T-helper 1 cell treated with Interleukin-12 subunit alpha and Interleukin-12 subunit beta and Interleukin-4 antibody, amounts not matched to agents 30 μg/mL and 1 μg/mL, for 36 hours (primary cell): ENCODE data around the gene SGCD.
"Not testable (repeated sequence)": the region's sequence is repeated elsewhere in the genome, so short reads cannot be mapped to it uniquely, and the experiment has no call there.

ENCODE experiments used
- H3K27ac Mint-ChIP-seq: one replicate; pipeline ENCODE4 v1.8.0; 2021; ENCODE audit warnings: mild to moderate bottlenecking, mixed read lengths
- H3K27me3 Mint-ChIP-seq: one replicate; pipeline ENCODE4 v1.8.0; 2021; ENCODE audit warnings: low read depth, mixed read lengths
- H3K36me3 Mint-ChIP-seq: one replicate; pipeline ENCODE4 v1.8.0; 2021; ENCODE audit warnings: low read depth, mixed read lengths
- H3K4me1 Mint-ChIP-seq: one replicate; pipeline ENCODE4 v1.8.0; 2021; ENCODE audit warnings: low read depth, mixed read lengths
- H3K4me3 Mint-ChIP-seq: one replicate; pipeline ENCODE4 v1.8.0; 2021; ENCODE audit warnings: mild to moderate bottlenecking, moderate library complexity, mixed read lengths
- H3K9me3 Mint-ChIP-seq: one replicate; pipeline ENCODE4 v1.8.0; 2021; ENCODE audit warnings: mixed read lengths

The SGCD gene

DNA sequence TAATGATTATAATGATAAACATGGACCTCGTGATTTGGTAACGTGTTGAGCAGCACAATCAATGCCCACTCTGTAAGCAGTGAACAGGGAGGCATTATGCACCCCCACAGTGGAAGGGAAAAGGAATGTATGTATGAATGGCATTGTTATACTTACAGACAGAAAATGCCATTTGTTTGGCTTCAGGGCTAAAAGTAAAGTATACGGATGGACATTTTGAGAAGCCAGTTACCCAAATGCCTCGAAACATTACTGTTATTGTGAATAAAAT is 262.9 kb downstream of the SGCD start:
- no peak overlapping the region for H3K4me3 Mint-ChIP-seq
- H3K27me3 Mint-ChIP-seq: peaks cover 50% of the 10 kb centered on the region
- H3K4me1 Mint-ChIP-seq: no peaks in the 10 kb centered on the region
- H3K9me3 Mint-ChIP-seq: no peaks in the 10 kb centered on the region
- no peaks in the 10 kb centered on the region for H3K36me3 Mint-ChIP-seq
- no peak overlapping the region for H3K27ac Mint-ChIP-seq

DNA sequence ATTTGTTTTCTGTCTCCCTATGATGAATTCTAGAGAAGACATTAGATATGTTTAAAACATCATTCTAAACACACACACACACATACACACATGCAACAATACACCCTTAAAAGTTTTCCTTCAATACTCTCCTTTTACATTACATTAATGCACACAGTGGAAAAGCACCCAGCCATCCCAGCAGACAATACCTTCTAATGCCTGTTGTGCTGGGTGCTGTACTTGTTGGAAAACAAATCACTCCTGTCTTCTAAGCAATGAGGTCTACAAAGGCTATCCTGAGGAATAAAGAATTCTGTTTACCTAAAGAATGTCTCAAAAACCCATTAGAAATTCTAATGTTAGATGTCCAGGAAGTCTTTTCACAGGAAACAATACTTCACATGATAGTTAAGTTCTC is 264.0 kb downstream of the SGCD start:
- Mint-ChIP-seq H3K27me3 (peaks cover 48% of the 10 kb centered on the region), H3K4me1 (no peaks in the 10 kb centered on the region), H3K9me3 (no peaks in the 10 kb centered on the region), H3K4me3 (no peak overlapping the region), H3K36me3 (no peaks in the 10 kb centered on the region), H3K27ac (no peak overlapping the region)

DNA sequence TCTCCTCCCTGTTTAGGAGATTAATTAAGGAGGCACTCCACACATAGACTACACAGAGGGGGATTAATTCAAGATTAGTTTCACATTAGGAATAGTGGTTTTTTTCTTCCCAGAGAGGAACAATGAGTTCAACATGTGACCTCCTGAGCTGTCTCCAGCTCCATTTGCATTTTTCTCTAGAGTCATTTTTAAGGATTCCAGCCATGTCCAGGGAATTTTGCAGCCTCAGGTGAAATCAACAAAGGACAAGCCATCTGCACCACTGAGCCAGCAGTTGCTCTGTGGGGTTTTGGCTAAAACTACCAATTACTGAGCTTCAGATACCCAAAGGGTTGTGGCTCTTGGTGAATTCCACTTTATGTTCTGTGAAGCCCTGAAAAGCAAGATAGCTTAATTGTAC is 264.7 kb downstream of the SGCD start:
- Mint-ChIP-seq H3K27me3 (peaks cover 46% of the 10 kb centered on the region), H3K27ac (no peak overlapping the region), H3K9me3 (no peaks in the 10 kb centered on the region), H3K36me3 (no peaks in the 10 kb centered on the region), H3K4me1 (no peaks in the 10 kb centered on the region), H3K4me3 (no peak overlapping the region)

DNA sequence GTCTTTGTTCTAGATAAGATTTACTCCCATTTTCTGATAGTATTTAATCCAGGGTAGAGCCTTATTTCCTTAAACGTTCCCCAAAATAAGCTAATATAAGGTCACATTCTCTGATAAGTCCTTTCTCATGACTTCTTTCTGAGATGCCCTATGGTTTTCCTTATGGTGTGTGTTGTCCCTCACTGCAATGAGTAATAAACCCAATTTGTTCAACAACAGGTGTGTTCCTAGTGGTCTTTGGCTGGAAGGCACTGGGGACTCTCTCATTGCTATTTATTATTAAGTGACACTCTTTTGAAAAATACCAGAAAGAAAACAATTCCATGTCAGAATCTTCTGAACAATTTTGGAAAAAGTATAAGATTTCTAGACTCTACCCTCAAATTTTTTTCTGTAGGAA is 266.6 kb downstream of the SGCD start:
- Mint-ChIP-seq H3K4me1 (no peaks in the 10 kb centered on the region), H3K27me3 (peaks cover 33% of the 10 kb centered on the region), H3K9me3 (no peaks in the 10 kb centered on the region), H3K36me3 (no peaks in the 10 kb centered on the region), H3K4me3 (no peak overlapping the region), H3K27ac (no peak overlapping the region)

DNA sequence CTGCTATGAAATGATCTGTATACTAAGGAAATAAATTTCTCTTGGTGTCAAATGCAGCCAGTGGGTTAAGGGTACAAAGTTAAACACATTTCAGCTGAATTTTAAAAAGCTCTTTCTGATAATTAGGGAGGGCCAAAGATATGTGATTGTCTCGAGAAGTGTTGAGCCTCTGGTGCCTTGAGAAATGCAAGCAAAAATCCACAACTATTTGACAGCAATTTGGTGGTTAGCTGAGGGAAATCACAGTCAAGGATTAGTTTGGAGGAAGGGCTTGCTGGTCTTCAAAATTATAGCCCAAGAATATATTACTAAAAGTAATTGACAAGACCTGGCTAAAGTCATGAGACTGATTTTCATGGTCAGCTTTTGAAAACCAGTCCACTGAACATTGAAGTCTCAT is 267.4 kb downstream of the SGCD start:
- H3K27me3 Mint-ChIP-seq: peaks cover 27% of the 10 kb centered on the region
- H3K36me3 Mint-ChIP-seq: no peaks in the 10 kb centered on the region
- H3K27ac Mint-ChIP-seq: no peak overlapping the region

DNA sequence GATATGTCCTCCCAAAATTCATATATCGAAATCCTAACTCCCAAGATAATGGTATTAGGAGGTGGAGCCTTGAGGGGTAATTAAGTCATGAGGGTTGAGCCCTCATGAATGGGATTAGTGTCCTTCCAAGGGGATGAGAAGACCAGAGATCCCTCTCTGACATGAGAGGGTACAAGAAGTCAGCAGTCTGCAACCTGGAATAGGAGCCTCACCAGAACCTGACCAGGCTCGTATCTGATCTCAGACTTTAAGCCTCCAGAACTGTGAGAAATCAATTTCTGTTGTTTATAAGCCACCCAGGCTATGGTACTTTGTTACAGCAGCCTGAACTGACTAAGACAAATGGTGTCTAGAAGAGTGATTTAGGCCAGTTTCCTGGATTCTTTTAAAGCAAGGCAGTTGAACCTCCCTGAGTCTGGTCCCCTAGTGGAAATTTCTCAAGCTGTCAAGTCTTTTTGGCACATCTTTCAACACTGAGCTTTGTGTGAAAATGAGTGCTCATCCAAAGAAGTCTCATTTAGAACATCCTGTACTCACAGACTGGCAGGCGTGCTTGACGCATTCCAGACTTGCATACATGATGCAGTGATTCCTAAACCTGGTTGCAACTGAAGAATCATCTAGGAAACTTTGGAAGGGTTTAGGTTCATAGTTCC is 268.3 kb downstream of the SGCD start:
- H3K27me3 Mint-ChIP-seq: peaks cover 27% of the 10 kb centered on the region
- H3K27ac Mint-ChIP-seq: no peak overlapping the region
- no peaks in the 10 kb centered on the region for H3K9me3 Mint-ChIP-seq
- H3K36me3 Mint-ChIP-seq: no peaks in the 10 kb centered on the region
- no peaks in the 10 kb centered on the region for H3K4me1 Mint-ChIP-seq
- H3K4me3 Mint-ChIP-seq: no peak overlapping the region

More for the DNA sequence above, 267.4 kb downstream of the SGCD start:
- H3K4me1 Mint-ChIP-seq: no peaks in the 10 kb centered on the region
- no peak overlapping the region for H3K4me3 Mint-ChIP-seq
- H3K9me3 Mint-ChIP-seq: no peaks in the 10 kb centered on the region

DNA sequence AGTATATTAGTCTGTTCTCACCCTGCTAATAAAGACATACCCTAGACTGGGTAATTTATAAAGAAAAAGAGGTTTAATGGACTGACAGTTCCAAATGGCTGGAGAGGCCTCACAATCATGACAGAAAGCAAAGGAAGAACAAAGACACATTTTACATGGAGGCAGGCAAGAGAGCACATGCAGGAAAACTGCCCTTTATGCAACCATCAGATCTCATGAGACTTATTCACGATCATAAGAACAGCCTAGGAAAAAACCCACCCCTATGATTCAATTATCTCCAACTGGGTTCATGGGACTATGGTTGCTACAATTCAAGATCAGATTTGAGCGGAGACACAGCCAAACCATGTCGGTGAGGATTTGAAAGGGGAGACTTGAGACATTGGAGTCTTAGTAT is 270.3 kb downstream of the SGCD start:
- H3K27me3 Mint-ChIP-seq: peaks cover 15% of the 10 kb centered on the region
- H3K4me1 Mint-ChIP-seq: no peaks in the 10 kb centered on the region
- no peak overlapping the region for H3K4me3 Mint-ChIP-seq
- H3K27ac Mint-ChIP-seq: no peak overlapping the region
- no peaks in the 10 kb centered on the region for H3K36me3 Mint-ChIP-seq
- peaks cover 11% of the 10 kb centered on the region for H3K9me3 Mint-ChIP-seq

DNA sequence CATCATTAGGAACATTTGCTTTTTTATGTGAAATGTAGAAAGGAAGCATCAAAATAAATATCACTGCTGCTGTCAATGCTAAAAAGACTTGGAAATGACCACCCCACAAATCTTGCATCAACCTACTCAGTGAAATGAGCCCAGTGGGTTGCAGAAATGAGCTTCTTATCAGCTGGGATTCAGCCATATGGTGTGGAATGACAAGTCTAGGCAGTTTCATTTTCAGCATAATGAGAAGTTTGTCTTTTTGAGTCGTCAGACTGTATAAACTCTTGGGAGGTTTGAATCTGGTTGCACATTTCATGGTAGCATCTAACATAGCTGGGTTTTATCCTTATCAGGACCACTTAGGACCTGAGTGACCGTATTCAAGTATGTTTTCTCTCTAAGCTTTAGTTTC is 272.0 kb downstream of the SGCD start:
- Mint-ChIP-seq H3K9me3 (peaks cover 26% of the 10 kb centered on the region), H3K27ac (no peak overlapping the region), H3K4me3 (no peak overlapping the region), H3K27me3 (peaks cover 8% of the 10 kb centered on the region), H3K4me1 (no peaks in the 10 kb centered on the region), H3K36me3 (no peaks in the 10 kb centered on the region)

DNA sequence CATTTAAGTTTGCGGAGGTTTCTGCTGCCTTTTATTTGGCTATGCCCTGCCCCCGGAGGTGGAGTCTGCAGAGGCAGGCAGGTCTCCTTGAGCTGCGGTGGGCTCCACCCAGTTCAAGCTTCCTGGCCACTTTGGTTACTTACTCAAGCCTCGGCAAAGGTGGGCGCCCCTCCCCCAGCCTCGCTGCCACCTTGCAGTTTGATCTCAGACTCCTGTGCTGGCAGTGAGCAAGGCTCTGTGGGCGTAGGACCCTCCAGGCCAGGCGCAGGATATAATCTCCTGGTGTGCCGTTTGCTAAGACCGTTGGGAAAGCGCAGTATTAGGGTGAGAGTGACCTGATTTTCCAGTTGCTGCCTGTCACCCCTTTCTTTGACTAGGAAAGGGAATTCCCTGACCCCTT is 283.6 kb downstream of the SGCD start:
- H3K27me3 Mint-ChIP-seq: not testable (repeated sequence)

DNA sequence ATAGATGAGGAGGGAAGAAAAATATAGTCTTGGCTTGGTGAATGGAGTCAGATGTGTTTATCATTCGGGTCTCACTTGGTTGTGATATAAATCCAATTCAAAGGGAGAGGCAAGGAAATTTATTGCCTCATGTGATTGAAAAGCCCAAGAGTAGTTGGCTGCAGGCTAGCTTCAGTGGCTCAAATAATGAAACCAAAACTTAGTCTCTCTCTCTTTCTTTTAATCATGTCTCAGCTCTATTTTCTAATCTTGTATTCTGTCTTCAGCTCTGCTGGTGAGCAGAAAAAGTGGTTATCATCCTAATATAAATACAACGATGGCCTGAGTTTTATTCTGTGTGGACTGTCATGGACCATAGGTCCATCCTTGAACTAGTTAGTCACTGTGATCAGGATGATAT is 288.9 kb downstream of the SGCD start:
- Mint-ChIP-seq H3K27ac (no peak overlapping the region), H3K4me1 (no peaks in the 10 kb centered on the region), H3K36me3 (no peaks in the 10 kb centered on the region), H3K27me3 (peaks cover 11% of the 10 kb centered on the region), H3K4me3 (no peak overlapping the region), H3K9me3 (peaks cover 19% of the 10 kb centered on the region)

More for the DNA sequence above, 283.6 kb downstream of the SGCD start:
- H3K27ac Mint-ChIP-seq, H3K4me3 Mint-ChIP-seq, H3K4me1 Mint-ChIP-seq, H3K36me3 Mint-ChIP-seq: not testable (repeated sequence)
- H3K9me3 Mint-ChIP-seq: peaks cover 29% of the 10 kb centered on the region

DNA sequence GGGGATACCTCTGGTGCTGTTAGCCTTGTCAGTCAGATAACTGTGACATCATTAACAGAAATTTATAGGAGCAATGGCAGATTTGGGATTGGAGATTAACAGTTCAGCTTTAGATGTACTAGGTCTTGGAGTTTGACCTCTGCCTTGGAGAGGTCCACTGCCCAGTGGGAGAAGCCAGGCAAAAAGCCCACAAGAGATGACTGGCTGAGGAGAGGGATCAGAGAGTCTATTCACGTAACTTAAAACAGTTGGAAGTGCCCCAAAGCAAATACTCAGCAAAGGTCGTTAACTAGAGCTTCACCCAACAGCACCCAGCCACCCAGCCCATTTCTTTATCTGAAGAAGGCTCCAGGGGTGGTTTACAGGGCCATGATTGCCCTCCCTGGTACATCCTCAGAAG is 290.5 kb downstream of the SGCD start:
- Mint-ChIP-seq H3K27ac (no peak overlapping the region), H3K4me3 (no peak overlapping the region), H3K4me1 (no peaks in the 10 kb centered on the region)

DNA sequence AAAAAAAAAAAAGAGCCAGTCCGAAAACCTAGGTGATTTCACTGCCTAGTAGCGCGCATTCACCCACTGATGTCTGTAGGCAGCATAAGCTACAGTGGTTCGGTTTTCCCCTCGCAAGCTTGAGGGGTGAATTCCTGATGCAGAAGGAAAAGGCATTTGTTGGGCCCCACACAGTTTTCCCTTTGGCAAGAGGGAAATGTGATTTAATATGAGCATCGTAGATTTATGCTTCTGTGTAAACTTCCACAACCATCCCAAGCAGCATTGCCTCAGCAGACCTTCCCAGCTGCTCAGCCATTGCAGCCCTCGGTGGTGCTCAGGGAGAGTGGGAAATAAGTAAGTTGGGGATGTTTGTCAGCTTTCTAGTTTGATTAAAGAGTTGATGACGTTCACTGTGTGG is 291.6 kb downstream of the SGCD start:
- H3K36me3 Mint-ChIP-seq: no peaks in the 10 kb centered on the region
- no peak overlapping the region for H3K4me3 Mint-ChIP-seq
- peaks cover 14% of the 10 kb centered on the region for H3K27me3 Mint-ChIP-seq
- no peaks in the 10 kb centered on the region for H3K4me1 Mint-ChIP-seq
- H3K27ac Mint-ChIP-seq: no peak overlapping the region
- no peaks in the 10 kb centered on the region for H3K9me3 Mint-ChIP-seq

More for the DNA sequence above, 290.5 kb downstream of the SGCD start:
- Mint-ChIP-seq H3K36me3 (no peaks in the 10 kb centered on the region), H3K27me3 (peaks cover 14% of the 10 kb centered on the region), H3K9me3 (peaks cover 4% of the 10 kb centered on the region)

DNA sequence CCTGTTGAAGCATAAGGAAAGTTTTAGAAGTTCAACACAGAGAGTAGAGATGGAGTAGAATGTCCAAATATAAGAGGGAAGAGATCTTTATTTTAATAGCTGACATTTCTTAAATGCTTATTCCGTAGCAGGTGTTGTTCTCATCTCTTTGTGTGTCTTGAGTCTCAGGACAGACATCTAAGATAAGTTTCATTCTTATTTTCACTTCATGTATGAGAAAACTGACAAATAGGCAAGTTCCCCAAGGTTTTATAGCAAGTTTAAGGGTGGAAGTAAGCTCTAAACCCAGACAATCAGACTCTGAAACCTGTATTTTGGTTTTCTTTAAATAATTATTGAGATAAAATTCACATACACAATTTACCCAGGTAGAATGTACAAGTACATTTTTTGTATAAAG is 294.8 kb downstream of the SGCD start:
- H3K9me3 Mint-ChIP-seq: no peaks in the 10 kb centered on the region
- no peaks in the 10 kb centered on the region for H3K36me3 Mint-ChIP-seq
- H3K4me1 Mint-ChIP-seq: no peaks in the 10 kb centered on the region
- H3K27me3 Mint-ChIP-seq: peaks cover 14% of the 10 kb centered on the region
- no peak overlapping the region for H3K27ac Mint-ChIP-seq
- H3K4me3 Mint-ChIP-seq: no peak overlapping the region

DNA sequence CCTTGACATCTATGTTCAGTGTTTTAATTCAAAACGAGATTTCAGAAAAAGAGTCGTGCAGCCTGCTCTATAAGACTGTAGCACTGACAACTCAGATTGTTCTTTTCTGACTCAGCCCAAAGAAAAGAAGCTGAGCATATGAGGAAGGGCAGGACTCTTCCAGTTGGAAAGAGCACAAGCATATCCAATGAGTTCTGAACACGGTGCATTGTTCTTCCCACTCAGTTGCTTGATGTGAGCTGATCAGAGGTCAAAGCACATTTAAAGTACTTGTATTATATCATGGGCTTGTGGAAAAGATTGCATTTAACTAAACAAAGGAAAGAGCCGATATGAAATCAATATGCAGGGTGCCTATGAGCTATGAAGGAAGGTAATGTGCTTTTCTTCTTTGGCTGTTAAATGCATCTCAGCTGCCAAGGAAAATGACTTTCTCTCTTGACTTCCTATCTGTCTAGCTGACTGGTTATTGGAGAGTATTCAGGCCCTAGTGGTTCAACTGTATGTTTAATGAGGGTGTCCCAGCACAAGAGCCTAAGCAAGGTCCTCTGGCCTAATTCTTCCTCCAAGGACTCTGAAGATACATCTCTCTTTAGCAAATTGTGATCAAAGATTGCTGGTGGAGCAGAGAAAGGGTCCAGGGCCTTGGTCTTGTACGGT is 296.5 kb downstream of the SGCD start:
- Mint-ChIP-seq H3K9me3 (no peaks in the 10 kb centered on the region), H3K36me3 (no peaks in the 10 kb centered on the region), H3K27me3 (peaks cover 7% of the 10 kb centered on the region), H3K4me1 (no peaks in the 10 kb centered on the region), H3K4me3 (no peak overlapping the region), H3K27ac (no peak overlapping the region)

DNA sequence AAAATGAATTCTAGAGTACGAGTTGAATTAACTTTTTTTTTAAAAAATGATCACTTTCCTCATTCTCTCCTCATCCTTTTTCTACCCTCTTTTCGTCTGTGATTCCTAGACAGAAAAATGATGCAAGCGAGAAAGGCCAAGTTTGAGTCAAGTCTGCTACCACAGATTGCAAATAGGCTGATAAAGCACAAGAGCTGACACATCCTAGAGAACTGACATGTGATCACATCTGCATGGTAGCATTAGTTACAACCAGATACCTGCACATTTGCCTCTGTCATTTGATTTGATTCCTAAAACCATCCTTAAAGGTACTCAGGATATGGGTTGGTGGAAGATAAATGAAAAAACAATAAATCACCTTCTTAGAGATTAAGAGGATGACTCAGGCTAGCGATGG is 297.7 kb downstream of the SGCD start:
- Mint-ChIP-seq H3K27ac (no peak overlapping the region), H3K4me1 (no peaks in the 10 kb centered on the region), H3K27me3 (peaks cover 7% of the 10 kb centered on the region), H3K9me3 (no peaks in the 10 kb centered on the region), H3K4me3 (no peak overlapping the region), H3K36me3 (no peaks in the 10 kb centered on the region)

DNA sequence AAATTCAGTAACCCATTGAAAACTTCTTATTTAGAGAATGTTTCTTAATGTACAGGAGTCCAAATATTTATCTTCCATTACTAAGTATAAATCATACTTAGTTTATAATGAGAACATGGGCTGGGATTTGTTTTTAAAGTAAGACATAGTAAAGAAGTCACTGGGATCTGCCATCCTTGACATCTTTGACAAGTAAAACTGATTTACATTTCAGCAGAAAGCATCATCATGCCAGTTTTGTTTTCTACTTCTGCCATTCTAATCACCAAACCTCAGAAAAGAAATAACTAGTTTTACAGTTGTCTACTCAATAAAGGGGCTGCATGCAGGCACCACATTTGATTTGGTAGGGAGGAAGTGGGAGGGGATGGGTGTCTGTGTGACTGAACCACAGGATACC is 301.5 kb downstream of the SGCD start:
- no peaks in the 10 kb centered on the region for H3K27me3 Mint-ChIP-seq
- no peak overlapping the region for H3K27ac Mint-ChIP-seq
- no peaks in the 10 kb centered on the region for H3K9me3 Mint-ChIP-seq
- no peaks in the 10 kb centered on the region for H3K36me3 Mint-ChIP-seq
- H3K4me1 Mint-ChIP-seq: no peaks in the 10 kb centered on the region
- no peak overlapping the region for H3K4me3 Mint-ChIP-seq
